GM19043 (cell line): ENCODE data around the gene RNF145.

Source experiments
- ATAC-seq: cut with Tn5 transposase; IDR thresholded peaks from one replicate; pipeline ENCODE4 v1.9.1; 2021; ENCODE audit warnings: low read depth; ENCODE audit not compliant: unreplicated experiment

RNF145 gene

DNA sequence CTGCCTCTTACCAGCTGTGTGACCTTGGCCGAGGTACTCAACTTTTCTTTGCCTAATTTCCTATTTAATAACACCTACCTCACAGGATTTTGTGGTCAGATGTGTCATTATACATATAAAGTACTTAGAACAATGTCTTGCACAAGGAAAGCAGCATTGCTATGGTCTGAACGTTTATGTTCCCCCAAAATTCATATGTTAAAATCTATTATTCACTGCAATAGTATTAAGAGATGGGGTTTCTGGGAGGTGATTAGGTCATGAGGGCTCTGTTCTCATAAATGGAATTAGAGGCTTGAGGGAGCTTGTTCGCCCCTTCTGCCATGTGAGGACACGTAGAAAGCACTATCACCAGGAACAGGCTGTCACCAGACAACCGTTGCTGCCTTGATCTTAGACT is 10.9 kb upstream of the RNF145 start:
- ATAC-seq: no peak

DNA sequence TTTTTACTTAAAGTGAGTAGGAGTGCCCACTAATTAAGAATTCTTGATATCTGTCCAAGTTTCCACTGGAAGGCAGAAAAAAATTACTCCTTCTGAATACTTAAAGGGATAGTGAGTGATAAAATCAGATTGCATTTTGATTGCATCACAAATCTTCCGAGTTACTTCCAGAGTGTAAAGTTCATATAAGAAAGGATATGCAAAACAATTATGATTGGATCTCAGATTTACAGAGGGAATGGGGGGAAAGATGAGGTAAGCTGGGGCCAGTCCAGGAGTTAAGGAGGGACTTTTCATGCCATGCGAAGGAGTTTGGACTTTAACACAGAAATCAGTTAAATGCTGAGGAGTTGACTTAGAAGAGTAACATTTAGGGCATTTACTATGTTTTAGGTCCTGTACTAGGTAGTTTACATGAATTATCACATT is 9.3 kb upstream of the RNF145 start:
- ATAC-seq: no peak

DNA sequence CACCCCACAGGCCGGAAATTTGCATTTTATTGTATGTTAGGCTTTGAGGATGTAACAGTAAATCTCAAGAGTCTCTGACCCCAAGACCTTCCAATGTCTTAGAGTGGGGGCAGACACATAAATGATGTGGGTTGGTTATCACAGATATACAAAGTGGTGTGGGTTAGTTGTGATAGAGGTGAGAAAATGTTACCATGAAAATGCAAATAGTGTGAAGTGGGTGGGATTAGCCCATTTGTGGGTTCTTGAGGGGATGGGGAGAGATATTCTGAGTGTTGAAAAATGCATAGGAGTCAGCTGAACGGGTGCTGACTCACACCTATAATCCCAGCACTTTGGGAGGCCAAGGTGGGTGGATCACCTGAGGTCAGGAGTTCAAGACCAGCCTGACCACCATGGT is 7.9 kb upstream of the RNF145 start:
- ATAC-seq: no peak

DNA sequence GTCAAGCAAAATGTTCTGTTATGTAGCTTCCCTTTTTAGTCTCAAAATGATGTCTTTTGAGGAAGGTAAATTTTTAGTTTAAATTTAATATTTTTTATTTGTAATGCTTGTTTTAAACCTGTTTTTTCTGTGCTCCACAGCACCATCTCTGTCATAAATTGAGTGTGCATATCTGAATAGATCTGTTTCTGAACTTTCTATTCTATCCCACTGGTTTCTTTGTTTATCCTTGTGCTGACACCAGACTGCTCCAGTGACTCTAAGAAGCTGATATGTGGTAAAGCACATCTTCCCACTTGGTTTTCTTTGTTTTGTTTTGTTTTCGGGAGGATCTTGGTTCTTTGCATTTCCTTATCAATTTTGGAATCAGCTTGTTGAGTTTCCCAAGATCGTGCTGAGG is 7.1 kb upstream of the RNF145 start:
- no peak for ATAC-seq

DNA sequence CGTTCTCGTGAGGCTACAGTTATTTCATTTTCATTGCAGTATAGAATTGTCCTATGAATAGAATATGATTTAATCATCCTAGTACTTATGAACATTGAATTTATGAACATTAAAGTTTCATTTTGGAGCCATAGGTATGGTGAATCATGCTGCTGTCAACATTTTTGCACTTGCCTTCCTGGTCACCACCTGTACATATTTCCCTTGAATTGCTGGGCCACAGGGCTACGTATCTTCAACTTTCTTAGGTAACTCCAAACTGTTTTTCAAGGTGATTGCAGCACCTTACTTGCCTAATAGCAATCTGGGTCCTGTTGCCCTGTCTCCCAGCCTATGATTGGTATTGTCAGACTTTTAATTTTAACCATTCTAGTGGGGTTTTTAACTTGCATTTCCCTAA is 6.5 kb upstream of the RNF145 start:
- no peak for ATAC-seq

DNA sequence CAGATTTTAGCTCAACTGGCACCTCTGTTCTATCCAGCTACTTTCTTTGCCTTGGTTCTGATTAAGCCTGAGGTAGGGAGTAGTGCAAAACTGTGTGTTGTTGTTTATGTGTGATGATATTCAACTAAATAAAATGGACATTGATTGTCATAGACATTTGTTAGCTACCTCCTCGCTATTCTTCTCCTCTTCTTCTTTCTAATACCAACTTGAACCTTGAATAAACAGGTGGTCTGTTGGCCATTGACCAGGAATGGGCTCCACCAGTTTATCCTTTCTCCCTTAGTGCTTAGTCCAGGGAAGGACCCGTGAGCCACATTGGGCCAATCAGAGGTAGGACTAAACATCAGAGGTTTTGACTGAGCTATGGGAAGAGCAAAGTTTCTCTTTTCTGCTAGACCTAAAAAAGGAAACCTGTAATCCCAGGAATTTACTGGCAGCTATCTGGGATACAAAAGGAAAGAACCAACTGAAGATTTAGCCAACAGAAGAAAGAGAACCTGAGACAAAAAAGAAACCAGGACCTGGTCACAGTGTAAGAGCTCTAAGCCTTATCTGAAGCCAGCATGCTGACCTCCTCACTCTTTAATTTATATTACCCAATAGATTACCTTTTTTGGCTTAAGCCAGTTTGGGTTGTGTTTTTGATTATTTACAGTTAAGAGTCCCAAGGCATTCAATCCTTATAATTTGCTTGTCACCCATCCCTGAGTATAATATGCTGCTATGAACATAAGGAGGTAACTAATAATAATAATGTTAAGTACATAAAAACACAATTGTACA is 5.3 kb upstream of the RNF145 start:
- no peak for ATAC-seq

DNA sequence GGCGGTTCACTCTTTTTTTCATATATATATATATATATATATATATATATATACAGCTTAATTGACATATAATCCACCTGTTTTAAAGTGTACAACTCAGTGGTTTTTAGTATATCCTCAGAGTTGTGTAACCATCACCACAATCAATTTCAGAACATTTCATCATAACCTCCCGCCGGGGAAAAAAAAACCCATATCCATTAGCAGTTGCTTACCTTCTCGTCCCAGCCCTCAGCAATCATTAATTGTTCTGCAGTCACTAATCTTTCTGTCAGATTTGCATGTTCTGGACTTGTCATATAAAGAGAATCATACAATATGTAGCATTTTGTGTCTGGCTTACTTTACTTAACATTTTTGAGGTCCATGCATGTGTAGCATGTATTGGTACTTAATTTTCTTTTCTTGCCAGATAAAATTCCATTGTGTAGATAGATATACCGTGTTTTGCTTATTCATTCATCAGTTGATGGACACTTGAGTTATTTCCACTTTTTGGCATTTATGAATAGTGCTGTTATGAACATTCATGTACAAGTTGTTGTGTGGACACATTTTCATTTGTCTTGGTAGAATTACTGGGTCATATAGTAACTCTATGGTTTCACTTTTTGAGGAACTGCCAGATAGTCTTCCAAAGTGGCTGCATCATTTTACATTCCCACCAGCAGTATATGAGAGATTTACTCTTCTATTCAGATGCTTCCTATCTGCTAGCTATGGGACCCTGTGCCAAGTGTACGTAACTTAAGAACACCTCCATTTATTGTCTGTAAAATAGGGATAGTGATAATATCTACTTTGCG is 3.5 kb upstream of the RNF145 start:
- no peak for ATAC-seq

DNA sequence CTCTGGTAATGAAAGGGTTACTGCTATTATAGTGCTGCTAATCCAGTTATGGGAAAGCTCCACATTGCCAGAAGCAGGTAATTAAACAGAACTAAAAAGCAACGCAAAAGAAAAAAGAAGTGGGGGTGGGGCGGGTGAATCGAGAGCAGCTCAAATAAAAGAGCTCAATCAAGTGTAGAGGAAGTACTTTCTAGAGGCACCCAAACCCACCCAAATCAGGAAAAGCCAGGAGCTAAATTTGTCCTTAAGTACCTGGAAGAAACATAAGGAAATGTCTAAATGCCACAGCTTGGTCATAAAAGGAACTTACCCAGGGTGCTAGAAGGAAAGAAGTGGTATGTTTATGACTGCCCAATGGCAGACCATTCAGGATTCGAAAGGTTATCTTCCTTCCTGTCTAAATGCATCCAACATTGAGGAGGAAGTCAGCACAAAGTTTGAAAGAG is 2.4 kb upstream of the RNF145 start:
- ATAC-seq: no peak

DNA sequence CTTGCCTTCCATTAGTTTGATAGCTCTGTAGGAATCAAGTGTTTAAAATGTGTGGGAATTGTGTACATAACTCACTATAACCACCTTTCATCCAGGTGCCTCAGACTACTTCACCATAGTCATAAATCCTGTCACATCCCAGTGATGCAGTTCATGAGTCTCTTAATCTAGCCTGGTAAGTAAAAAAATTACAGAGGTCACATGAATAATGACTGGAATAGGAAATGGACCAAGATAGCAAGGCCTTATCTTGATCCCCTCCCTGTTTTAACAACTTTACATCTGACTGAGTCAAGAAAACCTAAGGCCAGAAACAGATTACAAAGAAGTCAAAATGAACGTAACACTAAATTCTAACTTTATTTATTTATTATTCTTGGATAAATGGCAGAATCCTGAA is 1.5 kb upstream of the RNF145 start:
- ATAC-seq: no peak

DNA sequence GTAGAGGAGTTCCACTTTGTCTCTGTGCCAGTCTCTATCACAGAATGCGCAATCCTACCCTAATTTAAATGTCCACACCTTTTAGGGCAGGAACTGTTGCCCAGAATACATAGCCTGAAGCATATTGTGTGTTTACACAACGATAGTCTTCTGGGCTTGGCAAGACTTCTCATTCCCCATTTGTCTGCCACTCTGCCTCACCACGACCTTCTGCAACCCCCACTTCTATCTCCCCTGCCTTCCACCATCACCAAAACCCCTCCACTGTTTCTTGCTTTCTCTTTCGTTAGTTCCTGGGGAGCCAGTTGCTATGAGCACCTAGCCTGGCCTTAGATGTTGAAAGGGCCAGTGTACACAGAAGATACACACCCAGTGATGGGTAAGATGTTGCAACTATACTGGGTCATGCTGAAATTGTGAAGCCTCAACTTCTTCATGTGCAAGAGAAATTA is 883 bp upstream of the RNF145 start:
- ATAC-seq: no peak

DNA sequence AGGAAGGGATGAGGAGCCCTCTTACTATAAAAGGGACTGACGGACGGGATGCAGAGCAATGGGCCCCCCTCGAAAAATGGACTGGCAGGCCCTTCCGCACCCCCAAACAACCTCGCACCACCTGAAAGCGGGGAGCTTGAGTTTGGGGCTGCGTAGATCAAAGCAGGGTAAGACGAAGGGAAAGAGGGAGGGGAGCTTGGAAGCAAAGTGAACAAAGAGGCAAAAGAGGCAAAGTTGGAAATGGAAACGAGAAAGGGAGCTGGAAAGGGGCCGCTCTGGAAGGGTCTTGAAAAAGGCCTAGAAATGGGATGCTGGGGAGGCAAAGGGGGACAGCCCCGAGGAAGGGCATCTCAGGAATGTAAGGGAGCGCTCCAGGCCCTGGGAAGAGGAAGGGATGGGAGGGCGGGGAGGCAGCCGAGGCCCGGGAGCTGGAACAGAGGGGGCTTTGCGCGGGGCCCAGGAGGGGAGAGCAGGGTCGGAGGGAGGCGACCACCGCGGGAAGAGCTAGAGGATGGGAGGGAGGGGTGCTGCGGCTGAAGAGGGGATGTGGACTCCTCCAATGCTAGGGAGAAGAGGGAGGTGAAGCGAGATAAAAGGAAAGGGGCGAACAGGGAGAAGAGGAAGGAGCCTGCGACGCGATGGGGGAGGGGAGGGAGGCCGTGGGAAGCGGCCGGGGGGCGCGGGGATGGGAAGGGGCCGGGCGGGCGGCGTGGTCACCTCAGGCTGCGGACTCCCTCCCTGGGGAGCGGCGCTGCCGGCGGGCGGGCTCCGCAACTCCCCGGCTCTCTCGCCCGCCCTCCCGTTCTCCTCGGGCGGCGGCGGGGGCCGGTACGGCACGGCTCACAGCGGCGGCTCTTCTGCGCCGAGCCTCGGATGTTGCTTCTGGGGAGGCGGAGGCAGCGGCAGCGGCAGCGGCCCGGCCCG is 577 bp downstream of the RNF145 start:
- peak; percentile 14 for ATAC-seq

DNA sequence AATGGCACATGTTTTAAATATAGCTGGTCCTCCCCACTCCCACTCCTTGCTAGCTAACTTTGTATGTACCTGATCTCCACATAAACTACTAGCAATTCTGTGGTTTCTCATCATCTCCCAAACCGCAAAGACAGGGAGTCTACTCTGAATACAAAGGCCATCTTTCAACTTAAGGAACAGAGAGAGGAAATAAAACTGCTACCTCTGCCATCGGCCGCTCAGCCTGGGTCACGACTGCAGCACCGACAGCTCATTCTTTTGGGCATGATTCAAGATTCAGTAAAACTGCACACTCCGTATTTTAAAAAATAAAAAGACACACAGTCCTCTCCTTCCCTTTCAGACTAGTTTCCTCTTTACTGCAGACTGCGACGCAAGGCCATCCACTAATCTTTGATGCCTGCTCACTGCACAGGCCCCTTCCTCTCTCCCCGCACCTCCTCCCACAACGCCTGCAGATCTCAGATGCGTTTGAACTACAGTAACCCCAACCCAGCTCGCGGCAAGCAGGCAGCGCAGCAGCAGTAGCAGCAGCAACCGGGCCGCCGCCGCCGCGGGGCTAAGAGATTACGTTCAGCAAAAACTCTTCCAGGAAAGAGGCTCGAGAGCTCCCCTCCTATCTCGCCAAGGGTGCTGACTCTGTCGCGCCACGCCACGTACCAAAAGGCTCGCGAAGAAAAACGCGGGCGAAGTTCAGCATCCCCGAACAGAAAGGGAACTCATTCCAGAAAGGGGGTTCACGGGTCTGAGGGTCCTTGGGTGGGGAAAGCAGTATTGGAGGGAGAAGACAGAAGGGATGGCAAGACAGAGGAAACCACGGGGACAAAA is 1.5 kb downstream of the RNF145 start:
- peak; percentile 43 for ATAC-seq

DNA sequence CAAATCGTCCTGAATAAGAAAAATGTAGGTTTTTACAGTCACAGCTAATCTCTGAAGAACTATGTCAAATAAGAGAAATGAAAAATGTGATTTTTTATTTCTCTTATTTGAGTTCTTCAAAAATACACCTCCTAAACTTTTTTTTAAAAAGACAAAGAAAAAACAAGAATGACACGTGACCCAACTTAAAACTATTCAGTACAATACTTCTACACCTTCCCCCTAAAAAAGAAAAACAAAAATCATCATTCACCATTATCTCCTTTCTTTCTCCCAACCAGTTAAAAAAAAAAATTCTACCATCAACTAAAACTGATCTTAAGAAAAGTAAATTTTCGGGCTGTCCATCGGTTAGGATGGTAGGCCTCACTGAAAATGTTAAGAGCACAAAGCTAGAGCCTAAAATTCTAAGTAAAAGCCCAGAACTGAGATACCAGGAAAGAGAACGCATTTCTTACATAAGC is 2.1 kb downstream of the RNF145 start:
- ATAC-seq: peak; percentile 4

DNA sequence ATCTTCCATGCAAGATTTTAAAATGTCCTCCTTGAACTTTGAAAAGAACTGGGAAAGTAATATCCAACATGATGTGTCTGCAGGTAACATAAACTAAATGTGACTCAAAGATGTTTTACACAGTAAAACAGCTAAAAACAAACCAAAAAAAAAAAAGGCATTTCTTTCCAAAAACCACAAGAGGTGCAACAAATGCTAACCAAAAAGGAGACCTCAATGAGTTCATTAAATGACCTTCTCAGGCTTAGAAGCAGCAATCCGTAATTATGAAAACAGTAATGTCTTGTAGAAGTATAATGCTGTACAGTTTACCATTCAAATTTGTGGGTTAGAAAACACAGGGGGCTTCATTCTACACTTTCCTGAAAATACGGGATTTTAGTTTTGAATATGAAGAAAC is 2.5 kb downstream of the RNF145 start:
- no peak for ATAC-seq

DNA sequence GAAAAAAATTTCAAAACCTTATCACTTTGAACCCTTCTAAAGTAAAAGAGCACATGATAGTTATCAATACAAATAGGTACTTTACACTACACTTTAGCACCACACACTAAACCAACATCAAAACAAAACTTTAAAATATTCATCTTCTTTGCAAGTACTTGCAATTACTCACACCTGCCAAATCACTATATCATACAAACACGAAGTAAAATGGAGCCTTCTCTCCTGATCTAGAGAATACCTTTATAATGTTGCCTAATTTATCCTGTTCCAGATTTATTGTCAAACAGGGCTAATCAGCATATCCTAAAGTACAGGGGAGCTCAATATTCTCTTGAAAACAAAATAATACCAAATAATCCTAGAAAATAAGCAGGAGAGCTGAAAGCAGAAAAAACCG is 3.0 kb downstream of the RNF145 start:
- no peak for ATAC-seq

DNA sequence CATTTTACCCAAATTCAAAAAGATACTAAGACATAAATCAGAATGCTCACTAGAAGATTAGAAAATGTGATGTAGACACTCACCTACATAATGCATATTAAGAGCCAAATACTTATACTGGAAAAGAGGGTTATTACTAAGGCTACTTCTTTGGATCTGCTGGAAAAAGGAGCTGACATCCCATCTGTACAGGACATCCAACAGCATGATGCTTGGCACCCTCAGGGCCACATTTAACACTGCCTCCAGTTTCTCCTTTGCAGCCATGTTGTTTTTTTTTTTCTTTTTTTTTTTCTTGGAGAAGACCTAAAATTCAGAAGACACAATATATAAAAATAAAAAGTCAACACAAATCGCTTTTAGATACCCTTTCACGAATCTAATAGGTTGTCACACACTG is 6.0 kb downstream of the RNF145 start:
- no peak for ATAC-seq

DNA sequence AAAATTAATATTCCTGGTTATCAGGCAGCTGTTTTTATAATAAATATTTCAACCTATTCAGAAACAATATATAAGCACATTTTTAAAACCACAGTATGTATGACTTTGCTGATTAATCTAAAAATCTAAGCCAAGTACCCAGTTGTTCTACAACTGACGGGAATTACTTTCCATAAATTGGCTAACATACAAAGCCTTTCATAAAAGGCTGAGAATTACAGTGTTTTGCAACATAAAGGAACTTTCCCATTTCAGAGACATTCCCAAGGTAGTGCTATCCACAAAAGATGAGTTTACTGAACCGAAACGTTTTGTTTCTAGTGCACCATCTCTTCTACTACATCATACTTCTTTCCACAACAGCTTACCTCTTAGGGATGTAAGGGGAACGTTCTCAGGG is 7.2 kb downstream of the RNF145 start:
- ATAC-seq: no peak

DNA sequence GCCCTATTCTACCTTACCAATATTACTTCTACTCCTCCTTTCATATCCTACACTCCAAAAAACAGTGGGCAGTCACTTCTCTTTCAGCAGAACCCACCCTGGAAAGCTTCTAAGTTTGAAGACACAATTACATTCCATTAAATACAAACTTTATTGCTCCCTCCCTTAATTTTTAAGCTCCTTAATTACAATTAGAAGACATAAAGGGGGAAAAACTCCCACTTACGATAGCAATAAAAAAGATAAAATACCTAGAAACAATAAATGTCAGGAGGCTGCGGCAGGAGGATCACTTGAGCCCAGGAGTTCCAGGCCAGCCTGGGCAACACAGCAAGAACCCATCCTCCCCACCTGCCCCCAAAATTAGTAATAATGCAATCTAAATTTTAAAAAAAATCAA is 9.6 kb downstream of the RNF145 start:
- ATAC-seq: no peak

DNA sequence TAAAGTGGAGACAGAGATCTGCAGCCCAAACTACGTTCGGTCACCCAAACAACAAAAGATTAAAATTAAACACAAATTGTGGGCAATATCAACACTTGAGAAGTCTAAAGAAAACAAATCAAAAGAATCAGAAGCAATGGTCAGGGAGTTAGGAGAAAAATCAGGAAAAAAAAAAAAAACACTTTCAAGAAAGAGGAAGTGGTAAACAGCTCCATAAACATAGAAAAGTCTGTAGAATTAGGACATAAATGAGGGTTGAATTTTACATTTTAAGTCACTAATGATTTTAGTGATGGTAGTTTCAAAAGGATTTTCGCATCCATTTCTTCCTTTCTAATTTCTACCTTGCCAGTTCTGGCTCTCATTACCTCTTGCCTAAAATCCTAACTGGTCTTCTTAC is 10.1 kb downstream of the RNF145 start:
- ATAC-seq: no peak
